ENCODE results near the gene TTC7B.

The TTC7B gene

GRCh38 chr14:90495357-90496276 lies 320.6 kb downstream of the TTC7B start:
- DNase-seq: peak in 7 of 42 donors; percentile 3 to 73 (median 25)
- intact Hi-C loops (cut with DNase I): no loop called here

- DNase-seq: peak in 28 of 42 donors; percentile 12 to 86 (median 58)
These were observed 324.2 kb downstream of the TTC7B start for GRCh38 chr14:90491911-90492531.

GRCh38 chr14:90491221-90491885 lies 324.9 kb downstream of the TTC7B start:
- peak; percentile 70 to 97 (median 89) for DNase-seq
- intact Hi-C loops (cut with DNase I): no loop called here

More at GRCh38 chr14:90491911-90492531, 324.2 kb downstream of the TTC7B start:
- intact Hi-C loops (cut with DNase I): no loop called here

GRCh38 chr14:90490720-90491050 lies 325.5 kb downstream of the TTC7B start:
- DNase-seq: no peak
- intact Hi-C loops (cut with DNase I): no loop called here

GRCh38 chr14:90489916-90490719 lies 326.1 kb downstream of the TTC7B start:
- intact Hi-C loops (cut with DNase I): no loop called here
- DNase-seq: peak in 3 of 42 donors; percentile 20 to 62 (median 59)

- intact Hi-C loops (cut with DNase I): no loop called here
- DNase-seq: no peak
These were observed 326.9 kb downstream of the TTC7B start for GRCh38 chr14:90489306-90489705.

GRCh38 chr14:90488256-90488655 lies 328.0 kb downstream of the TTC7B start:
- intact Hi-C loops (cut with DNase I): no loop called here
- peak in 1 of 42 donors; percentile 5 for DNase-seq

GRCh38 chr14:90487462-90487861 lies 328.8 kb downstream of the TTC7B start:
- intact Hi-C loops (cut with DNase I): no loop called here
- DNase-seq: peak in 1 of 42 donors; percentile 5

GRCh38 chr14:90487031-90487430 lies 329.2 kb downstream of the TTC7B start:
- DNase-seq: peak in 19 of 42 donors; percentile 10 to 55 (median 32)
- intact Hi-C loops (cut with DNase I): no loop called here

- no peak for DNase-seq
- intact Hi-C loops (cut with DNase I): no loop called here
These were observed 331.9 kb downstream of the TTC7B start for GRCh38 chr14:90484291-90484690.

GRCh38 chr14:90483571-90483974 lies 332.7 kb downstream of the TTC7B start:
- DNase-seq: peak in 35 of 42 donors; percentile 15 to 81 (median 52)
- intact Hi-C loops (cut with DNase I): no loop called here

- intact Hi-C loops (cut with DNase I): no loop called here
- peak in 1 of 42 donors; percentile 27 for DNase-seq
These were observed 333.1 kb downstream of the TTC7B start for GRCh38 chr14:90483117-90483516.

- intact Hi-C loops (cut with DNase I): no loop called here
- DNase-seq: no peak
These were observed 340.9 kb downstream of the TTC7B start for GRCh38 chr14:90475298-90475697.

Measured in head of caudate nucleus (tissue), 42 donors.